COR-L47 (cell line): ENCODE data around the gene PFN3.

Experiments used
- DNase-seq: peaks from one replicate; lab custom pipeline; 2025; lab: John Stamatoyannopoulos, UW

PFN3 gene

DNA sequence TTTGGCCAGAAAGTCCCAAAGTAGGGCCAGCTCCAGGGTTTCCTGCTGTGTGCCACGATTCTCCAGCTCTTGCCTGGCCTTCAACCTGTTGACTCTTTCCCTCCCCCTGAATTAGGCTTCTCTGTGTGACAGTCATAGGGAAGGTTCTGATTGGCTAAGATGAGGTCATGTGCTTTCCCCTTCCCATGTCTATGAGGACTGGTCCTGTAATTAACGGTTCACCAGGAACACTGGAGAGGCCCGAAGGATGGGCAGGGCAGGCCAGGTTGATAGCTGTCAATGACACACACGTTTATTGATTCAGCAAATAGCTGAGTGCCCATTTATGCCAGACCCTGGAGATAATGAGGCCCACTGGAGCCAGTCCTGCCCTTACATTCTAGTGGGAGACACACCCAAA is 37.2 kb upstream of the PFN3 start:
- DNase-seq = no peak

- no peak for DNase-seq
Observed at GRCh38 chr5:177435847-177436536, 35.5 kb upstream of the PFN3 start.

- no peak for DNase-seq
Observed at GRCh38 chr5:177434942-177435738, 34.7 kb upstream of the PFN3 start.

DNA sequence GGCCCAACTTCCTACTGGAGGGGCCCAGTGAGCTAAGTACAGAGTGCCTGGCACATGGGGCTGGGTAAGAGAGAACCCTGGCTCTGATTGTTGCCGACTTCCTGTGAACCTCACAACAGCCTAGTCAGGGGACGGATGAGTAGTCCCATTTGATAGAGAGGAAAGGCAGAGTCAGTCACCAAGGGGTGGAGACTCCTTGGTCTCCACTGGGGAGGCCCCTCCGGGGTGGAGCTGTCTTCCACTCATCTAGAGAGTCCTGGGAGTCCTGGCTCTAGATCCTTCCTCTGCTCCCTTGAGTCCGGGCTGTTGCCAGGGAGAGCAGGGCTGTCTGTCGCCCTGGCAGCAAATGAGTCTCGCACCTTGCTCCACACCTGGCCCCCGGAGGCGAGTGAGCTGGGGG is 34.0 kb upstream of the PFN3 start:
- DNase-seq = no peak

- no peak for DNase-seq
Observed at GRCh38 chr5:177433658-177434217, 33.3 kb upstream of the PFN3 start.

DNA sequence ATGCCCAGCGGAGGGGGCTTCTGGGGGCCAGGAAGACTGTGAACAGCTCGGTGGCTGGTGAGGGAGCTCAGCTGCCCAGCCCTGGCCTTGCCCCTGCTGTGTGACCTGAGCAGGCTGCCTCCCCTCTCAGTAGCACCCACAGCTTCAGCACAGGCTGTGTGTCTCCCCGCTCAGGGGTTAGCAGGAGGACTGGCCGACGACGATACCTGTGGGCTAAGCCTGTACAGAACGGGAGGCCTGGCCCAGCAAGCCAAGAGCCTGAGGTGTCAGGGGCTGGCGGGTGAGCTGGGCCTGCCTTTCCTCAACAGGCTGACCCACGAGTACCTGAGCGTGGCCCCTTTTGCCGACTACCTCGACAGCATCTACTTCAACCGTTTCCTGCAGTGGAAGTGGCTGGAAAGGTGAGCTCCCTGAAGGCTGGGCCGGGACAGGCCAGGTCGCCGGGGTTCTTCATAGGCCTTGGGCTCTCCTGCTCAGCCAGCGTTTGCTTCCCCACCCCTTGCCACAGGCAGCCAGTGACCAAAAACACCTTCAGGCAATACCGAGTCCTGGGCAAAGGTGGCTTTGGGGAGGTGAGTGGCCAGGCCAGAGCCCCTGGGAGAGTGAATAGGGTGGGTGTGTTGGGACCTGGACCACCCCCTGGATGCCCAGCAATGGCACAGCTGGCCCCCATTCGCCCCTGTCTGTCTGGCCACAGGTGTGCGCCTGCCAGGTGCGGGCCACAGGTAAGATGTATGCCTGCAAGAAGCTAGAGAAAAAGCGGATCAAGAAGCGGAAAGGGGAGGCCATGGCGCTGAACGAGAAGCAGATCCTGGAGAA is 32.6 kb upstream of the PFN3 start:
- DNase-seq = no peak

- no peak for DNase-seq
Observed at GRCh38 chr5:177432143-177432838, 31.8 kb upstream of the PFN3 start.

DNA sequence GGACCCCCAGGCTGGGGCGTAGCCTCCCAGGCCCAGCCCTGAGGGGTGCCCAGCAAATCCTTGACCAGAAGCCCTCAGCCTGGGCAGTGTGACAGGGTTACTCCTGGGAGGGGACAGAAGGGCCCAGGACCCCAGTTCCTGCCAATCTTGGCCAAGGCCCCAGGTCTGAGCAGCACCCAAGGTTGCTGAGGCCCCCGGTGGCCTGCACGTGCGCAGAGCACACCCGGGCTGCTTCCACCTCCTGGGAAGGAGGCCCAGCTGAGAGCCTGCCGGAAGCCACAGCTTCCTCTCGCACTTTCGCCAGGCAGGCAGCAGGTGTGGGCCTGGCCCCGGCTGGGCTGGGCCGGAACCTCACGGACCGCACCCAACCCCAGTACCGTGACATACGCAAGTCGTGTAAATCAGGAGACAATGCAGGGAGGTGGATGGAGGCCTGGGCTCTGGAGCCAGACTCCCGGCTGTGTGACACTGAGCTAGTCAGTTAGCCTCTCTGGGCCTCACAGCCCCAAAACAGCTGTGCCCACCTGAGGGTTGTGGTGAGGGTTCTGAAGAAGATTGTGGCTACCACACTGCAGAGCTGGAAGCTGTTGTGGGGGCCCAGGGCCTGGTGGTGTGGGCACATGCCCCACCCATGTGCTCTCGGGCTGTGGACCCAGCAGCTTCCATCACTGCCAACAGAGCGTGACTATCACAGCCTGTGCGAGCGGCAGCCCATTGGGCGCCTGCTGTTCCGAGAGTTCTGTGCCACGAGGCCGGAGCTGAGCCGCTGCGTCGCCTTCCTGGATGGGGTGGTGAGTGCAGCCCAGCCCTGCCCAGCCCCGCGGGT is 31.1 kb upstream of the PFN3 start:
- no peak for DNase-seq

DNA sequence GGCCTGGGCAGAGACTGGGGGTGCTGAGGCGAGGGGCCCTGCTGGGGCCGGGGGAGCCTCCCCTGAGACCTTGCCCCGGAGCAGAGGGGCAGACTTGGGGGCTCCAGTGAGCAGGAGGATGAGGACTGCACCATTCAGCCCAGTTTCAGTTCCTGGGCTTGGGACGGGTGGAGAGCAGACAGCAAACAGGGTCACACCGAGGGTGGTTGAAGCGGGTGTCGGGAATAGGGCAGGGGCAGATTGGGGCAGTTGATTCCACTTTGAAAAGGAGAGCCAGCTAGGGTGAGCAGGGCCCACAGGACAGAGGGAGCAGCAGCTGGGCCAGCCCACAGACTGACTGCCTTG is 30.5 kb upstream of the PFN3 start:
- DNase-seq = no peak

GRCh38 chr5:177430140-177430951 is 29.9 kb upstream of the PFN3 start:
- DNase-seq = no peak

GRCh38 chr5:177429248-177430040 is 29.0 kb upstream of the PFN3 start:
- DNase-seq = no peak

DNA sequence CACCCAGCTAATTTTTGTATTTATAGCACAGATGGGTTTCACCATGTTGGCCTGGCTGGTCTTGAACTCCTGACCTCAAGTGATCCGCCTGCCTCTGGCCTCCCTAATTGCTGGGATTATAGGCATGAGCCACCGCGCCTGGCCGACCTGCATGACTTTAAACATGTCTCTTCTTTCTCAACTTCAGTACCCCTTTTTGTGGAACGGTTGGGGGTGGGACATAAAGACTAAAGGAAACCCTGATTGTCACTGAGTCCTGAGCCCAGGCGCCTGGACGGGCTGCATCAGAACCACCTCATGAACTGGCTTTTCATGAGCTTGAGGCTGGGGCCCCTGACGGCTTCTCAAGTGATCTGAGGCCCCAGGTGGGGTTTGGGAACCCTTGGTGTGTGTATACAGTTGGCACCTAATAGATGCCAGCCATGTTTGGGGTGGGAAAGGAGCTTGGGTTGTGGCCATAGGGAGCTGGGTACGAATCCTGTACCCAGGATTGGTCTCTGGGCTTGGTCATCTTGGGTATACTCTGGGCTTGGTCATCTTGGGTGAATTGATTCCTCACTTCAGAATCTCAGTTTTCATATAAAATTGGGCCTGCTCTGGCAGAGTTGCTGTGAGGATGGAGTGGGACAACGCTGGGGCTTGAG is 28.2 kb upstream of the PFN3 start:
- DNase-seq = no peak

DNA sequence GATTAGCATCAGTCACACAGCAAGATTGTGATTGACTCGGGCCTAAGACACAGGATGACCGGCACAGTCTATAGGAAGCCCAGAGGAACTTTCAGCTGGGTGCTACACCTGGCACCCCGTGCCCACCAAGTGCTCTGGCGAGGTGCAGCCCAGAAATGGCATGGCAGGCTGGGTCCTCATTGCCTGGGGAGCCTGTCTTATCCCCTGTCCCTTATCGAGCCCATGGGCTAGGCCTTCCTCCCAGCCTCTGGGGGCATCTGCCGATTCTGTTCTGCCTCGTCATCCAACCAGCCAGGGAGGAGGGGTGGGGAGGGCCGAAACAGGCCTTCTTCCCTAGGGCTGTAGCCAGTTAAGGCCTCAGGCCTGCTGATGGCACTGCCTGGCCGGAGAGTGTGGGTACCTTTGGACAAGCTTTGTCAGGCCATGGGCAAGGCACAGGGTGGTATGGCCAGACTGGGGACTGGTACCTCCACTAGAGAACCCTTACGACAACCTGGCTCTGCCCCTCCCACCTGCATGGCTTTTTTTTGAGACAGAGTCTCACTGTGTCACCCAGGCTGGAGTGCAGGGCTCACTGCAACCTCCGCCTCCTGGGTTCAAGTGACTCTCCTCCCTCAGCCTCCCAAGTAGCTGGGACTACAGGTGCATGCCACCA is 27.6 kb upstream of the PFN3 start:
- no peak for DNase-seq

DNA sequence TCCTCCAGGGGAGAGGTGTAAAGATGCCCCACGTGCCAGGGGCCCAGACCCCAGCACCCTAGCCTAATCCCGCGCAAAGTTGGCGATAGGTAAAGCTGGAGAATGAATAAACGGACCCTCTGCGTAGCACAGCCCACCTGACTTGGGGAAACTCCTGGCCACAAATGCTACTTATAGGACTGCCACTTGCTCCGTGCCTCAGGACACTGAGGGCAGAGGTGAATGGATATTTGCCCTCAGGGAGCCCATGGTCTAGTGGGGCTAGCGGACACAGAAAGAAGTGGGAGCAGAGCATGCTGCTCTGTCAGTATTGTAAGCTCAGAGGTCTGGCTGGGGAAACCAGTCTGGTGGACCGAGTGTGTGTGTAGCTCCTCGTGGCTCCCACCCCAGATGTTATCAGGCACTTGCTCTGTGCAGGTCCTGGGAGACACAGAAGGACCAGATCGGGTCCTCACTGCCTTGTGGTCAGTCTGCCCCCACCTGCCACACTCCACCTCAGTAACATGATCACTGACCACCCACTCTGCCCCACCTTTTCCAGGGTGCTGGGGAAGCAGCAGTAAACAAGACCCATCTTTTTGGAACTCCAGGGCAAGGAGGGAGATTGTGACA is 26.9 kb upstream of the PFN3 start:
- no peak for DNase-seq

- peak; percentile 44 for DNase-seq
Observed at GRCh38 chr5:177426566-177427210, 26.2 kb upstream of the PFN3 start, which contains the start of gene GRK6. TSS of gene GRK6 (plus strand) at chr5:177426676. CDS start at chr5:177426846, 170 bp downstream.

- peak; percentile 100 for DNase-seq
Observed at GRCh38 chr5:177425801-177426565, 25.5 kb upstream of the PFN3 start.
